NCI-H1105 treated with DMSO at 0.1 percent for 48 hours (cell line): ENCODE measurements around the gene BAIAP2.

Experiments used
- DNase-seq: peaks from one replicate; lab custom pipeline; 2025; lab: John Stamatoyannopoulos, UW

BAIAP2 gene

DNA sequence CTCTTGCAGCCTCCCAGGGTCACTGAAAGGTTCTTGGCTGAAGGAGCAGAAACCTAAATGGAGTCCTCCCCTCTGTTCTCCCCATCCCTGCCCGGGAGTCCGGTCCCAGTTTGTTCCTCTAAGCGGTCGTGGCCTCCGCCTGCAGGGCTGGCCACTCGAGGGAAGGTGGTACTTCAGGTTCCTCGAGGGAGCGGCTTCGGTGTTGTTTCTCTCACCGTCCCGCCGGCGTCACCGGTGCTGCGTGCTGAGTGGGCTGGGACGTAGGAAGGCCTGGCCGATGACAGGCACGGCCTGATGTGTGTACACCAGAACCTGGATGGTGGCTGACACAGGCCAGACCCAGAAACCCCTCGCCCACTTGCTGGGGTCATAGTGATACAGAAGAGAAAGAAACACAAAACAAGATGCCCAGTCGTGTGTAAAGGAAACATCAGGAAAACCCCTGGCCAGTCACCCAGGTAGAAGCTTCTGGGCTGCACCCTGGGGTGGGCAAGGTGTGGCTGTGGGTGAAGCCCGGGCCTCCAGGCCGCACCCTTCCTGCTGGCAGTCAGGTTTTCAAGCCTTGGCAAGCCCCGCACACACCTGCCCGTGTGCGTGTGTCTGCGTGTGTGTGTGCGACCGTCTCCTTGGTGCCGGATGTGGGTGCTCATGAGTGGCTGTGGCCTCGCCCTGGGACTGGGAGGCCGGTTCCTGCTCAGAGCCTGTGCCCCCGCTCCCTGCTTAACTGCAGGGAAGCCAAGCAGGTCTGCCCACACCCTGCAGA, 52.0 kb downstream of the BAIAP2 start:
- no peak for DNase-seq

GRCh38 chr17:81090361-81091136, 55.6 kb downstream of the BAIAP2 start:
- no peak for DNase-seq

GRCh38 chr17:81091154-81091553, 56.2 kb downstream of the BAIAP2 start:
- no peak for DNase-seq

DNA sequence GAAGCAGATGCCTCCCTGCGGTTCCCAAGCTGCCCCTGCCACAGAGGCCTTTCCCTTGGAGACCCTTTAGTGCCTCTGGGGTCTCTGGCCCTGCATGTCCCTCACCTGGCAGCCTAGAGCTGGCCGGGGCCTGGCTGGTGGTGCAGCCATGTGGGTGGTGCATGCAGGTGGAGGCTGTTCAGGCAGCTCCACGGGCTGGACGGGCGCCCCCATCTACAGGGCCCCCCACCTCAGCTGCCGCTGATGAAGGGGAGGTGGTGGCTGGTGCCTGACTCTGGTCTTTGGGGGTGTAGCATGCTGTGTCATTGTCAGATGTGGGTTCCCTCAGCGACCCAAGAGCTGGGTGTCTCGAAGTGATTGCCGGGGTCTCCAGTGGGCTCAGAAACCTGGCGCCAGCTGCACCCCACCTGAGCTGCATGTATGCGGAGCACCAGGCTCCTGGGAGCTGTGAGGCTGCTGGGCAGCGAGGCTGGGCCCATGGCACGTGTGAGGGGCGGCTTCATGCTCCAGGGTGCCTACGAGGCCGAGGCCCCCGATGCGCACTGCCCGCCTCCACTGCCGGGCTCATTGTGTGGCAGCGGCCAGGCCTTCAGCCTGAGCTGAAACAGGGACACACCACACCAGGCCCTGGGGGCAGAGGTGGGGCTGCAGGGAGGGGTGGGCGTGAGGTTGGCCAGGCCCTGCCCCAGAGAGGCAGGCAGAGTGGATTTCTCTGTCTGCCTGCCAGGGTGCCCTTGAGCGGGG, 57.0 kb downstream of the BAIAP2 start:
- DNase-seq, result no peak

DNA sequence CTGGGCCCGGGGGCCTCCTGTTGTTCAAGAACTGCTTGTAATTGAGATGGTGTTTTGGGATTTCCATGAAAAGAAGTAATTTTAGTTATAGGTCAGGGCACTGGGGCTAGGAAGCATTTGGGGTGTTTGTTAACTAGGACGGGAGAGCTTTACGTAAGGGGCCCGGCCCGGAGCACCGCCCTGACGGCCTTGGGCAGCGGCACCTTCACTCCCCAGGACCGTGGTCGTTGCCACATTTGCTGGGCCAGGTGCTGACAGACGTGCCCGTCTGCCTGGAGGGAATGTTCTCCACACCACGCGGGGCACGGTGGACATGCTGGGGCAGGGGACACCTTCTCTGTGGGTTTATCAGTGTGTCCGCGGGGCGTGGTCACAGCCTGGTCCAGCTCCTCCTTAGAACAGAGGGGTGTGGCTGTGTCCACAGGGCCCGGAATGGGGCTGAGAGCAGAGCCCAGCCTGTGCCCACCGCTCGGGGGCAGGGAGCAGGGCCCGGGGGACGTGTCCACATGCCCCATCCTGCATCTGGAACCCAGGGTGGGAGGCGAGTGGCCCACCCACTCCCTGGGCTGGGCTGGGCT, 57.7 kb downstream of the BAIAP2 start:
- no peak for DNase-seq

DNA sequence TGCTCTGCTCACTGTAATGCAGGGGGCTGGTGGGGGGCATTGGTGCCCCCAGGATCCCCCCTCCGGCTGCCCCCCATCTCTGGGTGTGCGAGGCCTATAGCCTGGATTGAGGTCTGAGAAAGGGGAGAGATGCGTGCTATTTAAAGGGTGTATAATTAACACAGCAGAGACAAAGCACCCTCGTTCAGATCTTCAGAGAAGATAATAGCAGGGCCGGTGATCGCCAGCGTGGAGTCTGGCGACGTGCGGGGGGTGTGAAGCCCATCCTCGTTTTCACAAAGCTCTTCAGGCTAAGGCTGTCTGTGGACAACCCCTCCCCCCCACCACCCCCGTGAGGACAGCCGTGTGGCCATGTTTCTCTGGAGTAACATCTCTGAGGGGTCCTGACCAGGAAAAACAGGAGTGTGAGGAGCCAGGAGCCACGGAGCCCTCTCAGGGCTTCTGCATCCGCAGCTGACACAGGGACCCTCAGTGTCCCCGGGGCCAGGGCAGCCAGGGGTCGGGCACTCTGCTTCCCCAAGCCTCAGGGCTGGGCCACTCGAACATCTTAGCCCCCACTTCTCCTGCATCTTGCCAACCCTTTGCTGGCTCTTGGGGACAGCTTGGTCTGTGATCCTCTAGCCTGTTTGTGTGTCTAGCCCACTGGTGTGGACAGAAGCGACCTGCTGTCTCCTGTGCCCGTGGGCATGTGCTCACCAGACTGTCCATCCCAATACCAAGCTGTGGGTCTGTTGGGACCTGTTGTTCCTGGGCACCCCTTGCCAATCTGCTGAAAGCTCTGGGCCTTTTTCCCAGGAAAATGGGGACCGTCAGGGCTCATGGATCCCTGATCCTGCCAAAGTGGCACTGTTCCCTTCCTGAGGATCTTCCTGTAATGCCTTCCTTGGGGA, 58.9 kb downstream of the BAIAP2 start:
- DNase-seq, result no peak

- DNase-seq, result peak; percentile 58
Observed at GRCh38 chr17:81094509-81095382, 59.8 kb downstream of the BAIAP2 start.

DNA sequence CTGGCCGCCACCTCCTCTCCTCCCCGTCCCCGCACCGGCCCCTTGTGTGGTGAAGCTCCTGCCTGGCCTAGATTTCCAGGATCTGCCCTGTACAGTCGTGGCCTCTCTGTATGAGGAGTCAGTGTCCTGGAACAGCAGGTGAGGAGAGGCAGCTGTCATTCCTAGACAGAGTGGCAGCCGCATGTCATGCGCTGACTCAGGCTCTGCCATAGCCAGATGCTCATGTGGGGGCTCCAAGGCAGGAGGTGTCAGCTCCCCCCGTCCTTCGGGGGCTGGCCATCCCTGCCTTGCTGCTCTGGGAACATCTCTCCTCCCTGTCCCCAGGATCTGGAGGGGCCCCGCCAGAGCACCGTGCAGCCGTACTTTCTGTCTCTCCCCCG, 60.4 kb downstream of the BAIAP2 start:
- no peak for DNase-seq

- no peak for DNase-seq
Observed at GRCh38 chr17:81096741-81097133, 61.8 kb downstream of the BAIAP2 start.

- no peak for DNase-seq
Observed at GRCh38 chr17:81097134-81097942, 62.4 kb downstream of the BAIAP2 start.

DNA sequence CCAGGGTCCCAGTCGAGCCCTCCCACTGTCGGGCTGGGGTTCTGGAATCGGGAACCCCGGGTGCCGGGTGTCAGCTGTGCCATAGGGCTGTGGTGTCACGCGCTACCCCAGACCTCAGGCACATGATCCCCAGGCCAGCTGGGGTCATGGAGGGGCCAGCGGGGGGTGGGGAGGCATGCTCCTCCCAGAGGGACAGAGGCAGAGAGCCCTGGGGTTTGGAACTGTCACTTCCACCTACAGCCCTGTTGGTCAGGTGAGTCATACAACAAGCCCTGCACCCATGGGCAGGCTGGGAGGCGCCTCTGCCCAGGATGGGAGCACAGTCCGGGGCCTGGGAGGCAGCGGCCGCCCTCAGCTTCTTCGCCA, 63.0 kb downstream of the BAIAP2 start:
- DNase-seq, result no peak

- no peak for DNase-seq
Observed at GRCh38 chr17:81099888-81100287, 64.9 kb downstream of the BAIAP2 start.

GRCh38 chr17:81100668-81101067, 65.7 kb downstream of the BAIAP2 start:
- no peak for DNase-seq

GRCh38 chr17:81101614-81102306, 66.8 kb downstream of the BAIAP2 start:
- DNase-seq, result peak; percentile 62

DNA sequence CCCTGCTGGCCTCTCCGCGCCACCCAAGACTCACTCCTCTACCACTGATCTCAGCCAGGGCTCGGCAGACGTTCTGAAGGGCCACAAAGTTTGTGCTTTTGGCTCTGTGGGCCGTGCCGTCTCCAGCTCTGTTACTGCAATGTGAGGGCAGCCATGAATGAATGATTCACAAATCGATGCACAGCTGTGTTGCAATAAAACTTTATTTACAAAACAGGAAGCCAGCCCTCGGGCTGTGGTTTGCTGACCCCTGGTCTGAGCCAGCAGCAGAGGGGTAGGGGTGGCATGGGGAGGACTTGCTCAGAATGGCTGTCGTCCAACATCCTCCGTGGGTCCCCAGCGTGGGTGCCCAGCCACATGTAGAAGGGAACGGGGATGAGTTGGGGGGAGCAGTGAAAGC, 67.4 kb downstream of the BAIAP2 start:
- no peak for DNase-seq

- no peak for DNase-seq
Observed at GRCh38 chr17:81102869-81103268, 67.9 kb downstream of the BAIAP2 start.

- DNase-seq, result no peak
Observed at GRCh38 chr17:81103379-81103778, 68.4 kb downstream of the BAIAP2 start.

GRCh38 chr17:81106716-81107115, 71.8 kb downstream of the BAIAP2 start:
- DNase-seq, result no peak

DNA sequence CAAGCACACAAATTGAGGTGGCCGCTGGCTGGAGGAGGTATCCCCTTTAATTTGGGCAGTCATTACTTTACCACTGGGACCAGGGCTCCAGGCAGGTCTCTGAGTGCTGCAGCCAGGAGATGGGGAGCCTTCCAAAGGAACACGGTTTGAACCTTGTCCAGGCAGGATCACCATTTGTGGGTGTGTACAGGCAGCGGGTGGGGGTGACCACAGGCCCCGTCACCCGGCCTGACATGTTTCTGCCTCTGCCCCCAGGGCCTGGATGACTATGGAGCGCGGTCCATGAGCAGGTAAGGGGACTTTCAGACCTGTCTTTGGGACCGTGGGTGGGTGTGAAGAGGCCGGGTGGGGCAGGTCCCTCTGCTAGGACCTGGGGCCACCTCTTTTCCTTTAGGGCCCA, 73.3 kb downstream of the BAIAP2 start:
- no peak for DNase-seq
